Femur (tissue), 1 donor: Measurements from ENCODE around the gene PARP11.
"Not testable (repeated sequence)": the region's sequence is repeated elsewhere in the genome, so short reads cannot be mapped to it uniquely, and the experiment has no call there.

Source experiments
- DNase-seq: peaks from one replicate; pipeline ENCODE4 v3.0.0-alpha.2; 2017

Gene PARP11

GRCh38 chr12:3882406-3882805, 9.2 kb upstream of the PARP11 start:
- no peak for DNase-seq

GRCh38 chr12:3881281-3881950, 8.2 kb upstream of the PARP11 start:
- no peak for DNase-seq

GRCh38 chr12:3879846-3880245, 6.6 kb upstream of the PARP11 start:
- no peak for DNase-seq

DNA sequence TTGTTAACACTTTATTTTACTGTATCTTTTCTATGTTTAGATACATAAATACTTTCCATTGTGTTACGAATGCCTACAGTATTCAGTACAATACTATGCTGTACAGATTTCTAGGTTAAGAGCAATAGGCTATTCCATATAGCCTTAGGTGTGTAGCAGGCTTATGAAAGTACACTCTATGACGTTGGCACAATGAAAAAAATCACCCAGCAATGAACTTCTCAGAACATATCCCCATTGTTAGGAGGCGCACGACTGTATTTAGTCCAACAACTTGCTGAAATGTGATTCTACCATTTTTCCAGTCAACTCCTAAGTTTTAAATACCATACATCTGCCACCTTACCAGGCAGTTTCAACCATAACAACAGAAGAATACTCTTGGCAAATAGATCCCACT, 1.8 kb downstream of the PARP11 start:
- DNase-seq, result no peak

GRCh38 chr12:3869865-3870264, 3.3 kb downstream of the PARP11 start:
- no peak for DNase-seq

DNA sequence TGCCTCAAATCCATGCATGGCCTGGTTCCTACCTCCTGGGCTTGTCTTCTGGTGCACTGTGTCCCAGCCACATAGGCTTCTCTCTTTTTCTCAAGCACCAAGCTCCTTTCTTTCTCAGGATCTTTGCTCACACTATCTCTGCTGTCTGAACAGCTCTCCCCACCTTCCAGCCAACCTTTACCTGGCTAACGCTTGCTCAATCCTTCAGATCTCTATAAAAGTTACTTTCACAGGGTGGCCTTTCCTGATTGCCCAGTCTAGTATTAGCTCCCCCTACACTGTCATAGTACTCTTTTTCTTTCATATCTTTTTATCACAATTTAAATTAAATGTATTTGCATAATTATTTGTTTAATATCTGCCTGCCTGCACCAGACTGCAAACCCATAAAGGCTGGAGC, 3.8 kb downstream of the PARP11 start:
- DNase-seq, result no peak

GRCh38 chr12:3863756-3864155, 9.4 kb downstream of the PARP11 start:
- DNase-seq, result no peak

- DNase-seq, result no peak
These were observed 30.7 kb downstream of the PARP11 start for GRCh38 chr12:3842517-3842916.

GRCh38 chr12:3841783-3842182, 31.4 kb downstream of the PARP11 start:
- DNase-seq, result no peak

DNA sequence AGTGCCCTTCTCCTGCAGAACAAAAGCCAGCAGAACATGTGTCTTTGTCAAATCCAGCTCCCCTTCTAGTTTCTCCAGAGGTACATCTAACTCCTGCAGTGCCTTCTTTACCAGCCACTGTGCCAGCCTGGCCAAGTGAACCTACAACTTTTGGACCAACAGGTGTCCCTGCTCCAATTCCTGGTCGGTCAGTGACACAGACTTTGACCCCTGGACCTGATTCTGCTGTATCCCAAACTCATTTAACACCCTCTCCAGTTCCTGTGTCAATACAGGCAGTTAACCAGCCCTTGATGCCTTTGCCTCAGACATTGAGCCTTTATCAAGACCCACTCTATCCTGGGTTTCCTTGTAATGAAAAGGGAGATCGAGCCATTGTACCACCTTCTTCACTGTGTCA, 32.4 kb downstream of the PARP11 start:
- not testable (repeated sequence) for DNase-seq

- not testable (repeated sequence) for DNase-seq
These were observed 33.5 kb downstream of the PARP11 start for GRCh38 chr12:3839745-3840144.

GRCh38 chr12:3838701-3839548, 34.3 kb downstream of the PARP11 start:
- DNase-seq, result not testable (repeated sequence)

GRCh38 chr12:3838076-3838475, 35.1 kb downstream of the PARP11 start:
- DNase-seq, result no peak

DNA sequence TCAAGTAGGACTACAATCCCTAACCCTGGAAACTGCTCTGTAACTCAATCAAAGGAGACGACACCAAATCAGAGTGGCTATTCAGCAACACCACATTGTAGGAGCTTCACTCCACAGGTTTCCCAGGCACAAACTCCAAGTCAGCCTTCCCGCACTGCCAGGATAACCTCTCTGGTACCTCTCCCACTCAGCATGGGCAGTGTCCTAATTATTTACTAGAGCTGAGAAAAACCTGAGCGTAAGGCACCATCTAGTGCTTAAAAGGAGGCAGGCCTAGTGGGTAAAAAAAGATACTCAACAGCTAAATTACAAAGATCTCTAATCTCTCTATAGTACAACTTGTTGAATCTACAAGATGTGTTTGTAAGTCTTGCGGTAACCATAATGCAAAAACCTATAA, 36.1 kb downstream of the PARP11 start:
- DNase-seq, result no peak

- DNase-seq, result no peak
These were observed 36.6 kb downstream of the PARP11 start for GRCh38 chr12:3836641-3837040.

GRCh38 chr12:3835914-3836313, 37.3 kb downstream of the PARP11 start:
- no peak for DNase-seq

DNA sequence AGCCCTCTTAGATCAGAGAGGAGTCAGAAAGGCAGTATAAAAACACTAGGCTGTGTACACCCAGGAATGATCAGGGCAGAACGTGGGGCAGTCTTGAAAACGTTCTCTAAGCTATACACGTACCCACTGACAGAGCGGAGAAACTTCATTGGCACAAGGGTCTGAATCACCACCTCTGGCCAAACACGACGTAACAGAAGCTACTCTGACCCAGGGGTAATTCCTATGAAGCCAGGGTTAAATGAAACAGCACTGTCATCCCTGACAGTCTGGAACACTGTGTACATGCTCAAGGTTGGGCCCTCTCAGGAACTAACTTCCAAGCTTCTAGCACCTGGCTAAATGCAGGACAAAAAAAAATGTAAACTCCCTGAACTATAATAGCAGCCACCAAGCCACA, 38.4 kb downstream of the PARP11 start:
- no peak for DNase-seq

DNA sequence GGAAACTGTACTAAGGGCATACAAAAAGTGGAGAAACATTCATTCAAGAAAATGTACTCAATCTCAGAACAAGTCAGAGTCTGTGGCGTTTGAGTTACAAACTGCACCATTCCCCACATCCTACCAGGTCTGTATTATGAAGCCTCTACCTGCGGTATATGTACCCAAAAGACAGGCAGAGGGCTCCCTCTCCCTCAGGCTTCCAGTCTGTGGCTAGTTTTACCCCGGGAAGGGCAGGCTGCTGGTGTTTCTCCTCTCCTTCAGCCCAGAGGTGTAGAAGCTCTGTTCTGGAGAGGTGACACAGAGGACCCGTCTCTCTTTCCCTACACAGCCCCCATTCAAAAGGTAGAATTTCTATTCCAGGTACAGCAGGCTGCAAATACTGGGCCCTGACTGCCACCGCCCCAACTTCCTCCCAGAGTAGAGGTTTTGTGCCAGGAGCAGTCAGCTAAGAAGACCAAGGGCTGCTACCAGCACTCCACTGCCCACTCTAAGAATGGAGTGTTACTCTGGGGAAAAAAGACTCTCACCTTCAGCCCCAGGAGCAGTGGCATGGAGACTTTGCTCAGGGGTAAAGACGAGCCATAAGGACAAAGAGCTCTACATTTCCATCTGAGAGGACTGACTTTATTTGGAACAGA, 39.4 kb downstream of the PARP11 start:
- DNase-seq, result no peak

- DNase-seq, result no peak
These were observed 40.5 kb downstream of the PARP11 start for GRCh38 chr12:3832738-3833137.

DNA sequence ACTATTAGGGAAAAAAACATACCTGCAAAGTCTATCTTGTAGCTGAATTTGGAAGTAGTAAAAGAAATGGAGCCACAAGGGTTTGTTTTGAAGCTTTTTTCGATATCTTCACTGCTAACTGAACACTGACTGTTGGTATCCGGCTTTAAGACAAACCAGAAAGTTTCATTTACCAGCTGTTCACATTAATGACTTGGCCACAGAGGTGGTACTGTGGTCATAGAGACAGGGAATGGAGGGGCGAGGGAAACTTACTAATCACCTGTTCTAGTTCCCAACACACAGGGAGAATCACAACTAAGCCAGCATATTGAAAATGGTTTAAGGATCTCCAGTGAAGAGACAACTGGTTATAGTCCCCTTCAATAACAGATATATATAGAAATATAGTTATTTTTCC, 44.3 kb downstream of the PARP11 start:
- no peak for DNase-seq

- no peak for DNase-seq
These were observed 45.7 kb downstream of the PARP11 start for GRCh38 chr12:3827301-3828000.

GRCh38 chr12:3821441-3821840, 51.8 kb downstream of the PARP11 start:
- no peak for DNase-seq

DNA sequence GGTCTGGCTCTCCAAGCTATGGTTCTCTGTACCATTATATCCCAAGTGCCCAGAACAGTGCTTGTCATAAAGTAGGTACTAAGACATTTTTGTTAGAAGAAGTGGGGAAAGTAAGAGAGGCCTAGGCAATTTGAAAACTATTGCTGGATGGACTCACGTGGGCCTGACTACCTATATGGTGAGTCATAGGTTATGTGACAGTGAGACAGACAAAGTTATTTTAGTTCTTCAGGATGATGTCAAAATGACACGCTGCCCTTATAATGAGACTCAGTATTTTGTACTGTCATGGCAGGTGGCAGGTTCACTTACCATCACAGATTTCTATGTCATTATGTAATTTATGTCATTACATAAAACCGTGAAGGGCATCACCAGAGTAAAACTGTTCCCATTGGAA, 53.1 kb downstream of the PARP11 start:
- no peak for DNase-seq
